HepG2 (cell line): ENCODE measurements around the gene ZNF629. TPM values are rescaled to one million over a fixed set of nuclear protein-coding genes. Genes with fewer than 3 reads are reported as not detected.

Experiments used
- ATRX ChIP-seq: sonication (generic); formaldehyde crosslinking; IDR thresholded peaks from 2 replicates; pipeline ENCODE4 v1.4.0; 2020; ENCODE audit warnings: missing genetic modification reagents, borderline replicate concordance
- CEBPB ChIP-seq: IDR thresholded peaks from 2 replicates; pipeline ENCODE4 v1.6.1; 2011; ENCODE audit warnings: low read depth, low read length, improper control_type of control experiment, borderline replicate concordance
- FOXJ3 ChIP-seq: sonication (generic); formaldehyde crosslinking; IDR thresholded peaks from 2 replicates; pipeline ENCODE4 v1.4.0; 2020; ENCODE audit warnings: missing genetic modification reagents, mild to moderate bottlenecking, borderline replicate concordance
- HDAC6 ChIP-seq: fragments of 200-600 bp; sonication (generic); IDR thresholded peaks from 2 replicates; pipeline ENCODE4 v1.7.0; 2017; ENCODE audit warnings: mild to moderate bottlenecking, antibody characterized with exemption, low read length, low read depth
- HIVEP1 ChIP-seq: sonication (generic); formaldehyde crosslinking; IDR thresholded peaks from 2 replicates; pipeline ENCODE4 v1.4.0; 2020; ENCODE audit warnings: mild to moderate bottlenecking, missing genetic modification reagents
- MEF2D ChIP-seq: sonication (generic); formaldehyde crosslinking; IDR thresholded peaks from 2 replicates; pipeline ENCODE4 v1.5.1; 2020; ENCODE audit warnings: mild to moderate bottlenecking, missing genetic modification reagents
- MYC ChIP-seq: sonication (generic); formaldehyde crosslinking; IDR thresholded peaks from 2 replicates; pipeline ENCODE4 v1.9.0; 2021; ENCODE audit warnings: missing genetic modification reagents, borderline replicate concordance
- PHF21A ChIP-seq: sonication (generic); formaldehyde crosslinking; IDR thresholded peaks from 2 replicates; pipeline ENCODE4 v1.5.0; 2020; ENCODE audit warnings: mild to moderate bottlenecking, missing genetic modification reagents
- RARG ChIP-seq: sonication (generic); formaldehyde crosslinking; IDR thresholded peaks from 2 replicates; pipeline ENCODE4 v1.4.0; 2020; ENCODE audit warnings: low read depth, mild to moderate bottlenecking, missing genetic modification reagents
- RBFOX2 ChIP-seq: fragments of 200-400 bp; formaldehyde crosslinking; IDR thresholded peaks from 2 replicates; pipeline ENCODE4 v1.6.1; 2017; ENCODE audit warnings: low read depth, mild to moderate bottlenecking, low read length
- SNAPC2 ChIP-seq: sonication (generic); formaldehyde crosslinking; IDR thresholded peaks from 2 replicates; pipeline ENCODE4 v1.8.1; 2022; ENCODE audit warnings: mild to moderate bottlenecking, missing genetic modification reagents
- SRSF9 ChIP-seq: fragments of 200-400 bp; formaldehyde crosslinking; IDR thresholded peaks from 2 replicates; pipeline ENCODE4 v1.6.1; 2018; ENCODE audit warnings: borderline replicate concordance, mild to moderate bottlenecking, low read depth, low read length; ENCODE audit not compliant: insufficient read depth, poor library complexity, severe bottlenecking
- XBP1 ChIP-seq: sonication (generic); formaldehyde crosslinking; IDR thresholded peaks from 2 replicates; pipeline ENCODE4 v1.5.0; 2020; ENCODE audit warnings: missing genetic modification reagents
- ZNF446 ChIP-seq: sonication (generic); formaldehyde crosslinking; IDR thresholded peaks from 2 replicates; pipeline ENCODE4 v1.5.0; 2020; ENCODE audit warnings: mild to moderate bottlenecking, missing genetic modification reagents
- ZNF562 ChIP-seq: sonication (generic); formaldehyde crosslinking; IDR thresholded peaks from 2 replicates; pipeline ENCODE4 v1.8.0; 2022; ENCODE audit warnings: missing genetic modification reagents, borderline replicate concordance
- ZNF709 ChIP-seq: sonication (generic); formaldehyde crosslinking; IDR thresholded peaks from 2 replicates; pipeline ENCODE4 v1.5.0; 2020; ENCODE audit warnings: mild to moderate bottlenecking, missing genetic modification reagents
- ZSCAN31 ChIP-seq: sonication (generic); formaldehyde crosslinking; IDR thresholded peaks from 2 replicates; pipeline ENCODE4 v1.5.0; 2020; ENCODE audit warnings: low read depth, mild to moderate bottlenecking, missing genetic modification reagents
- ZSCAN9 ChIP-seq: IDR thresholded peaks from 2 replicates; pipeline ENCODE4 v1.6.1; 2016; ENCODE audit warnings: borderline replicate concordance
- polyA plus RNA-seq, 8 experiments: library from polyadenylated mRNA; depleted of rRNA in 3 of 8; stranded (reverse) in 7 of 8; unstranded in 1 of 8; fragments of >200 nt; fragmentation: Illumina TruSeq in 4 of 8; extraction: Trizol in 4 of 8; gene quantifications; 2 replicates each; pipeline versions ENCODE4 v1.2.1 to v1.2.3, GENCODE V29; 2011 to 2016; ENCODE audit warnings: low read depth in 4 of 8, missing spikeins in 1 of 8, mixed read lengths in 1 of 8; ENCODE audit not compliant: insufficient read depth in 1 of 8
- total RNA-seq, 5 experiments: library from RNA; depleted of rRNA; stranded (reverse); fragments of >200 nt; fragmentation: Illumina TruSeq; extraction: Trizol; gene quantifications; 2 replicates each; pipeline ENCODE4 v1.2.3, GENCODE V29; 2016; ENCODE audit warnings: low read depth in 1 of 5
- TF ChIP-seq, protein P1 (sequence below): sonication (generic); formaldehyde crosslinking; IDR thresholded peaks from 2 replicates; pipeline ENCODE4 v1.4.0; 2020; ENCODE audit warnings: missing genetic modification reagents, borderline replicate concordance
- TF ChIP-seq, protein P2 (sequence below): IDR thresholded peaks from 2 replicates; pipeline ENCODE4 v1.6.1; 2016; ENCODE audit warnings: missing genetic modification reagents, missing compliant biosample characterization
- TF ChIP-seq, protein P3 (sequence below): sonication (generic); formaldehyde crosslinking; IDR thresholded peaks from 2 replicates; pipeline ENCODE4 v1.5.0; 2020; ENCODE audit warnings: missing genetic modification reagents
- TF ChIP-seq, protein P4 (sequence below): sonication (generic); formaldehyde crosslinking; IDR thresholded peaks from 2 replicates; pipeline ENCODE4 v1.8.1; 2023; ENCODE audit warnings: mild to moderate bottlenecking, missing genetic modification reagents

The ZNF629 gene
- total and polyA plus RNA-seq, 2 of the 13 experiments (the other 11 are each of a cell fraction or from before 2014, with no cell fraction given): 6.1 to 16.5 TPM

DNA sequence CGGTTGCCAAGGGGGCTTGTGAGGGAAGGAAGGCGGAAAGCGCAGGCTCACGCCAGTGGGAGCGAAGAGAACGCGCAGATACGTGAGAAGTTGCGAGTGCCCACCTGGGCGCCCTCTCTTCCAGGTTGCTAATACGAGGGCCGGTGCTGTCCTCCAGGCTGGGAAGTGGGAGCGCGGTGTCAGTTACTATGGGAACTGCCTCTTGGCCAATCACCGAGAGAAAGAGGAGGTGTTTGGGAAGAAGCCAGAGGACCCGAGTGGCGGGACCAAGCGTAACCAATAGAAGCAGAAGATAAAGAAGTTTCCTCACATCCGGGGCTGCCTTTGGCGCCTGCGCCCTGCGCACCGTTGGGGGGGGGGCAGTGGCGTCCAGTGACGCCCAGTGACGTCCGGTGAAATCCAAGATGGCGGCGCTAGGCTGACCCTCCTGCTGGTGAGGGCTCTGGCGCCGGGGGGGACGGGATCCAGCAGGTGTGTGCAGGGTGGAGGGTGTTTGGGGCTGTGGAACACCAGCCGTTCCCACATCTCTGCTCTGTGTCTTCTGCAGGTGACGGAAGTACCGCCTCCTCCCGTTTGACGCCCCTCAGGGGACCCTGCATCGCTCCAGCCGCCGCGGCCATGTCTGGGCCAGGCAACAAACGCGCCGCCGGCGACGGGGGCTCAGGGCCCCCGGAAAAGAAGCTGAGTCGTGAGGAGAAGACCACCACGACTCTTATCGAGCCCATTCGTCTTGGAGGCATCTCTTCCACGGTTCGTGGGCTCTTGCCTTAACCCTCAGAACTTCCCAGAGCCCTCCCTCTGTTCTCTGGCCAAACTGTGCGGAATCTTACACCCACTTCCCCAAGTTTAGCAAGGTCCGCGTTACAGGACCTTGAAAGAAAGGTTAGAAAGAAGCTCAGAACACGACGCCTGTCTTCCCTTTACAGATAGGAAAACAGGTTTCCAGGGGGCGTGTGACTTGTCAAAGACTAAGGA, 24.8 kb downstream of the ZNF629 start, which contains the start of the genes CFAP119 and RNF40 (continued):
- TF ChIP-seq ZNF562: no peak
- peak; percentile 49; the same call in 1 of the 2 replicates for TF ChIP-seq FOXJ3
- peak; percentile 64; the same call in 1 of the 2 replicates for TF ChIP-seq PHF21A (CRISPR knock-in tag)
- TF ChIP-seq ZSCAN31 (CRISPR knock-in tag): peak; percentile 94
- no peak for TF ChIP-seq HDAC6
- TF ChIP-seq XBP1 (CRISPR knock-in tag): no peak
- TF ChIP-seq, protein P1, sequence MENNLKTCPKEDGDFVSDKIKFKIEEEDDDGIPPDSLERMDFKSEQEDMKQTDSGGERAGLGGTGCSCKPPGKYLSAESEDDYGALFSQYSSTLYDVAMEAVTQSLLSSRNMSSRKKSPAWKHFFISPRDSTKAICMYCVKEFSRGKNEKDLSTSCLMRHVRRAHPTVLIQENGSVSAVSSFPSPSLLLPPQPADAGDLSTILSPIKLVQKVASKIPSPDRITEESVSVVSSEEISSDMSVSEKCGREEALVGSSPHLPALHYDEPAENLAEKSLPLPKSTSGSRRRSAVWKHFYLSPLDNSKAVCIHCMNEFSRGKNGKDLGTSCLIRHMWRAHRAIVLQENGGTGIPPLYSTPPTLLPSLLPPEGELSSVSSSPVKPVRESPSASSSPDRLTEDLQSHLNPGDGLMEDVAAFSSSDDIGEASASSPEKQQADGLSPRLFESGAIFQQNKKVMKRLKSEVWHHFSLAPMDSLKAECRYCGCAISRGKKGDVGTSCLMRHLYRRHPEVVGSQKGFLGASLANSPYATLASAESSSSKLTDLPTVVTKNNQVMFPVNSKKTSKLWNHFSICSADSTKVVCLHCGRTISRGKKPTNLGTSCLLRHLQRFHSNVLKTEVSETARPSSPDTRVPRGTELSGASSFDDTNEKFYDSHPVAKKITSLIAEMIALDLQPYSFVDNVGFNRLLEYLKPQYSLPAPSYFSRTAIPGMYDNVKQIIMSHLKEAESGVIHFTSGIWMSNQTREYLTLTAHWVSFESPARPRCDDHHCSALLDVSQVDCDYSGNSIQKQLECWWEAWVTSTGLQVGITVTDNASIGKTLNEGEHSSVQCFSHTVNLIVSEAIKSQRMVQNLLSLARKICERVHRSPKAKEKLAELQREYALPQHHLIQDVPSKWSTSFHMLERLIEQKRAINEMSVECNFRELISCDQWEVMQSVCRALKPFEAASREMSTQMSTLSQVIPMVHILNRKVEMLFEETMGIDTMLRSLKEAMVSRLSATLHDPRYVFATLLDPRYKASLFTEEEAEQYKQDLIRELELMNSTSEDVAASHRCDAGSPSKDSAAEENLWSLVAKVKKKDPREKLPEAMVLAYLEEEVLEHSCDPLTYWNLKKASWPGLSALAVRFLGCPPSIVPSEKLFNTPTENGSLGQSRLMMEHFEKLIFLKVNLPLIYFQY (CRISPR knock-in tag): 0 out of 2 replicates have a peak, but pooled peaks have one; percentile 50
- peak; percentile 75 for TF ChIP-seq MYC (CRISPR knock-in tag)
- TF ChIP-seq, protein P2, sequence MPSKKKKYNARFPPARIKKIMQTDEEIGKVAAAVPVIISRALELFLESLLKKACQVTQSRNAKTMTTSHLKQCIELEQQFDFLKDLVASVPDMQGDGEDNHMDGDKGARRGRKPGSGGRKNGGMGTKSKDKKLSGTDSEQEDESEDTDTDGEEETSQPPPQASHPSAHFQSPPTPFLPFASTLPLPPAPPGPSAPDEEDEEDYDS (CRISPR knock-in tag): peak; percentile 67
- TF ChIP-seq MEF2D: peak; percentile 60; the same call in 1 of the 2 replicates
- TF ChIP-seq ATRX (CRISPR knock-in tag): no peak
- peak; percentile 88 for TF ChIP-seq RBFOX2
- TF ChIP-seq SNAPC2 (CRISPR knock-in tag): peak; percentile 74; the same call in 1 of the 2 replicates
- TF ChIP-seq SRSF9: no peak
- peak; percentile 49; the same call in 1 of the 2 replicates for TF ChIP-seq ZNF709
- TF ChIP-seq ZSCAN9 (CRISPR knock-in tag): peak; percentile 40; the same call in 1 of the 2 replicates
- peak; percentile 14 for TF ChIP-seq HIVEP1 (CRISPR knock-in tag)
- TF ChIP-seq, protein P3, sequence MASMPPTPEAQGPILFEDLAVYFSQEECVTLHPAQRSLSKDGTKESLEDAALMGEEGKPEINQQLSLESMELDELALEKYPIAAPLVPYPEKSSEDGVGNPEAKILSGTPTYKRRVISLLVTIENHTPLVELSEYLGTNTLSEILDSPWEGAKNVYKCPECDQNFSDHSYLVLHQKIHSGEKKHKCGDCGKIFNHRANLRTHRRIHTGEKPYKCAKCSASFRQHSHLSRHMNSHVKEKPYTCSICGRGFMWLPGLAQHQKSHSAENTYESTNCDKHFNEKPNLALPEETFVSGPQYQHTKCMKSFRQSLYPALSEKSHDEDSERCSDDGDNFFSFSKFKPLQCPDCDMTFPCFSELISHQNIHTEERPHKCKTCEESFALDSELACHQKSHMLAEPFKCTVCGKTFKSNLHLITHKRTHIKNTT (CRISPR knock-in tag): 0 out of 2 replicates have a peak, but pooled peaks have one; percentile 68
- TF ChIP-seq, protein P4, sequence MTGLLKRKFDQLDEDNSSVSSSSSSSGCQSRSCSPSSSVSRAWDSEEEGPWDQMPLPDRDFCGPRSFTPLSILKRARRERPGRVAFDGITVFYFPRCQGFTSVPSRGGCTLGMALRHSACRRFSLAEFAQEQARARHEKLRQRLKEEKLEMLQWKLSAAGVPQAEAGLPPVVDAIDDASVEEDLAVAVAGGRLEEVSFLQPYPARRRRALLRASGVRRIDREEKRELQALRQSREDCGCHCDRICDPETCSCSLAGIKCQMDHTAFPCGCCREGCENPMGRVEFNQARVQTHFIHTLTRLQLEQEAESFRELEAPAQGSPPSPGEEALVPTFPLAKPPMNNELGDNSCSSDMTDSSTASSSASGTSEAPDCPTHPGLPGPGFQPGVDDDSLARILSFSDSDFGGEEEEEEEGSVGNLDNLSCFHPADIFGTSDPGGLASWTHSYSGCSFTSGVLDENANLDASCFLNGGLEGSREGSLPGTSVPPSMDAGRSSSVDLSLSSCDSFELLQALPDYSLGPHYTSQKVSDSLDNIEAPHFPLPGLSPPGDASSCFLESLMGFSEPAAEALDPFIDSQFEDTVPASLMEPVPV (CRISPR knock-in tag): peak; percentile 90; the same call in 1 of the 2 replicates
- peak; percentile 88 for TF ChIP-seq CEBPB
- no peak for TF ChIP-seq RARG
- no peak for TF ChIP-seq ZNF446 (CRISPR knock-in tag)
